GM18951 (cell line): ENCODE measurements around the gene RRM2.
"Not testable (repeated sequence)": the region's sequence is repeated elsewhere in the genome, so short reads cannot be mapped to it uniquely, and the experiment has no call there.

Experiments used
- POLR2A ChIP-seq: IDR thresholded peaks from 4 replicates; pipeline ENCODE4 v1.6.1; 2011; ENCODE audit warnings: mild to moderate bottlenecking; ENCODE audit not compliant: insufficient read length, insufficient read depth; ENCODE audit errors: extremely low read depth
- in situ Hi-C: fragments of 300-500 bp; cut with MboI; formaldehyde crosslinking; loops from one replicate; pipeline ENCODE4 v1.12.0; 2022; ENCODE audit warnings: low sequenced_read_pairs, mixed read lengths, inconsistent platforms; ENCODE audit not compliant: unreplicated experiment

RRM2 gene

GRCh38 chr2:10097352-10098148 lies 25.0 kb upstream of the RRM2 start:
- no peak for TF ChIP-seq POLR2A
- in situ Hi-C loops = no loop called here

- TF ChIP-seq POLR2A = no peak
- in situ Hi-C loops = no loop called here
These were observed 21.0 kb upstream of the RRM2 start for GRCh38 chr2:10101491-10101890.

GRCh38 chr2:10103179-10103578 lies 19.4 kb upstream of the RRM2 start:
- in situ Hi-C loops = no loop called here
- TF ChIP-seq POLR2A = no peak

- in situ Hi-C loops = not testable (repeated sequence)
These were observed 17.6 kb upstream of the RRM2 start for GRCh38 chr2:10104906-10105305.

GRCh38 chr2:10109311-10109710 lies 13.2 kb upstream of the RRM2 start:
- TF ChIP-seq POLR2A = no peak

GRCh38 chr2:10119027-10119325 lies 3.6 kb upstream of the RRM2 start:
- in situ Hi-C loops = no loop called here
- no peak for TF ChIP-seq POLR2A

More at GRCh38 chr2:10109311-10109710, 13.2 kb upstream of the RRM2 start:
- in situ Hi-C loops = no loop called here

- no peak for TF ChIP-seq POLR2A
- in situ Hi-C loops = loop anchor here (5.0 kb wide), 1 partner anchor 42 kb away; no protein-coding TSS in a partner anchor
These were observed 2.9 kb upstream of the RRM2 start for GRCh38 chr2:10119601-10120157.

GRCh38 chr2:10120158-10120876 lies 2.2 kb upstream of the RRM2 start:
- peak; percentile 89 for TF ChIP-seq POLR2A
- in situ Hi-C loops = loop anchor here (5.0 kb wide), 1 partner anchor 43 kb away; no protein-coding TSS in a partner anchor

GRCh38 chr2:10120877-10121574 lies 1.5 kb upstream of the RRM2 start:
- in situ Hi-C loops = loop anchor here (5.0 kb wide), 1 partner anchor 44 kb away; no protein-coding TSS in a partner anchor
- no peak for TF ChIP-seq POLR2A

- in situ Hi-C loops = loop anchor here (5.0 kb wide), 1 partner anchor 46 kb away; no protein-coding TSS in a partner anchor
These were observed 742 bp downstream of the RRM2 start for GRCh38 chr2:10123281-10123680.

GRCh38 chr2:10124538-10125045 lies 2.1 kb downstream of the RRM2 start:
- no peak for TF ChIP-seq POLR2A
- in situ Hi-C loops = loop anchor here (5.0 to 25.0 kb wide), 2 partner anchors 47 to 538 kb away; no protein-coding TSS in a partner anchor

More at GRCh38 chr2:10123281-10123680, 742 bp downstream of the RRM2 start:
- peak; percentile 24 for TF ChIP-seq POLR2A

GRCh38 chr2:10125842-10126631 lies 3.5 kb downstream of the RRM2 start:
- in situ Hi-C loops = loop anchor here (25.0 kb wide), 1 partner anchor 536 kb away; no protein-coding TSS in a partner anchor

GRCh38 chr2:10126632-10127026 lies 4.1 kb downstream of the RRM2 start:
- no peak for TF ChIP-seq POLR2A
- in situ Hi-C loops = loop anchor here (25.0 kb wide), 1 partner anchor 536 kb away; no protein-coding TSS in a partner anchor

More at GRCh38 chr2:10125842-10126631, 3.5 kb downstream of the RRM2 start:
- peak; percentile 31 for TF ChIP-seq POLR2A
